Astrocyte (in vitro differentiated cells and primary cell): Measurements from ENCODE around the gene NAIF1.

Experiments used
- CTCF ChIP-seq: IDR thresholded peaks from 2 replicates; pipeline ENCODE4 v1.5.1; 2011; ENCODE audit warnings: low read depth, mild to moderate bottlenecking, inconsistent platforms, low read length, moderate library complexity; ENCODE audit not compliant: insufficient read depth
- EZH2 ChIP-seq: IDR thresholded peaks from 2 replicates; pipeline ENCODE4 v1.6.1; 2012; ENCODE audit warnings: mild to moderate bottlenecking, low read length, inconsistent platforms; ENCODE audit not compliant: insufficient read depth

GRCh38 chr9:128051932-128052709 lies 15.0 kb downstream of the NAIF1 start:
- no peak for TF ChIP-seq CTCF
- no peak for TF ChIP-seq EZH2
